Measurements from ENCODE around the gene ROS1.

ROS1 gene

GRCh38 chr6:117352466-117353081 is 73.2 kb downstream of the ROS1 start:
- in situ Hi-C loops (cut with HindIII; ENCODE audit: low pct_unique_long_range_greater_than_20kb, low sequenced_read_pairs): no loop called here
- TF ChIP-seq JUND (IDR thresholded peaks at IDR 0.05; ENCODE audit: low read depth): no peak
- peak; percentile 7 to 50 for DNase-seq (ENCODE audit: low read depth in 1 of 2, low spot score in 1 of 2)

- no peak for DNase-seq (ENCODE audit: low read depth in 1 of 2, low spot score in 1 of 2)
- in situ Hi-C loops (cut with HindIII; ENCODE audit: low pct_unique_long_range_greater_than_20kb, low sequenced_read_pairs): no loop called here
- no peak for TF ChIP-seq JUND (IDR thresholded peaks at IDR 0.05; ENCODE audit: low read depth)
These were observed 74.2 kb downstream of the ROS1 start for GRCh38 chr6:117351521-117351920.

- in situ Hi-C loops (cut with HindIII; ENCODE audit: low pct_unique_long_range_greater_than_20kb, low sequenced_read_pairs): no loop called here
- DNase-seq (ENCODE audit: low read depth in 1 of 2, low spot score in 1 of 2): peak in 1 of 2 experiments; percentile 6
- no peak for TF ChIP-seq JUND (IDR thresholded peaks at IDR 0.05; ENCODE audit: low read depth)
These were observed 79.4 kb downstream of the ROS1 start for GRCh38 chr6:117346142-117346930.

GRCh38 chr6:117345292-117345610 is 80.5 kb downstream of the ROS1 start:
- in situ Hi-C loops (cut with HindIII; ENCODE audit: low pct_unique_long_range_greater_than_20kb, low sequenced_read_pairs): no loop called here
- no peak for DNase-seq (ENCODE audit: low read depth in 1 of 2, low spot score in 1 of 2)

GRCh38 chr6:117344444-117345291 is 81.1 kb downstream of the ROS1 start:
- in situ Hi-C loops (cut with HindIII; ENCODE audit: low pct_unique_long_range_greater_than_20kb, low sequenced_read_pairs): no loop called here
- no peak for TF ChIP-seq JUND (IDR thresholded peaks at IDR 0.05; ENCODE audit: low read depth)
- DNase-seq (ENCODE audit: low read depth in 1 of 2, low spot score in 1 of 2): no peak

More at GRCh38 chr6:117345292-117345610, 80.5 kb downstream of the ROS1 start:
- TF ChIP-seq JUND (IDR thresholded peaks at IDR 0.05; ENCODE audit: low read depth): no peak

GRCh38 chr6:117338567-117338966 is 87.2 kb downstream of the ROS1 start:
- no peak for TF ChIP-seq JUND (IDR thresholded peaks at IDR 0.05; ENCODE audit: low read depth)
- in situ Hi-C loops (cut with HindIII; ENCODE audit: low pct_unique_long_range_greater_than_20kb, low sequenced_read_pairs): no loop called here
- no peak for DNase-seq (ENCODE audit: low read depth in 1 of 2, low spot score in 1 of 2)

- in situ Hi-C loops (cut with HindIII; ENCODE audit: low pct_unique_long_range_greater_than_20kb, low sequenced_read_pairs): no loop called here
- TF ChIP-seq JUND (IDR thresholded peaks at IDR 0.05; ENCODE audit: low read depth): no peak
- DNase-seq (ENCODE audit: low read depth in 1 of 2, low spot score in 1 of 2): no peak
These were observed 95.8 kb downstream of the ROS1 start for GRCh38 chr6:117329926-117330325.

GRCh38 chr6:117328500-117328899 is 97.2 kb downstream of the ROS1 start:
- no peak for DNase-seq (ENCODE audit: low read depth in 1 of 2, low spot score in 1 of 2)
- no peak for TF ChIP-seq JUND (IDR thresholded peaks at IDR 0.05; ENCODE audit: low read depth)
- in situ Hi-C loops (cut with HindIII; ENCODE audit: low pct_unique_long_range_greater_than_20kb, low sequenced_read_pairs): no loop called here

- in situ Hi-C loops (cut with HindIII; ENCODE audit: low pct_unique_long_range_greater_than_20kb, low sequenced_read_pairs): no loop called here
- no peak for DNase-seq (ENCODE audit: low read depth in 1 of 2, low spot score in 1 of 2)
- no peak for TF ChIP-seq JUND (IDR thresholded peaks at IDR 0.05; ENCODE audit: low read depth)
These were observed 97.7 kb downstream of the ROS1 start for GRCh38 chr6:117328005-117328389.

- TF ChIP-seq JUND (IDR thresholded peaks at IDR 0.05; ENCODE audit: low read depth): no peak
- in situ Hi-C loops (cut with HindIII; ENCODE audit: low pct_unique_long_range_greater_than_20kb, low sequenced_read_pairs): no loop called here
These were observed 98.4 kb downstream of the ROS1 start for GRCh38 chr6:117327149-117328004.

GRCh38 chr6:117326396-117326795 is 99.3 kb downstream of the ROS1 start:
- in situ Hi-C loops (cut with HindIII; ENCODE audit: low pct_unique_long_range_greater_than_20kb, low sequenced_read_pairs): no loop called here
- no peak for DNase-seq (ENCODE audit: low read depth in 1 of 2, low spot score in 1 of 2)
- no peak for TF ChIP-seq JUND (IDR thresholded peaks at IDR 0.05; ENCODE audit: low read depth)

More at GRCh38 chr6:117327149-117328004, 98.4 kb downstream of the ROS1 start:
- DNase-seq (ENCODE audit: low read depth in 1 of 2, low spot score in 1 of 2): no peak

GRCh38 chr6:117317261-117317660 is 108.5 kb downstream of the ROS1 start:
- no peak for TF ChIP-seq JUND (IDR thresholded peaks at IDR 0.05; ENCODE audit: low read depth)
- DNase-seq (ENCODE audit: low read depth in 1 of 2, low spot score in 1 of 2): peak; percentile 4 to 56
- in situ Hi-C loops (cut with HindIII; ENCODE audit: low pct_unique_long_range_greater_than_20kb, low sequenced_read_pairs): no loop called here
